ENCODE measurements around the gene ATP10A.

- TF ChIP-seq ZNF70 (CRISPR knock-in tag; IDR thresholded peaks at IDR 0.05), result no peak
- TF ChIP-seq ISL1 (CRISPR knock-in tag; IDR thresholded peaks at IDR 0.05), result no peak
- TF ChIP-seq CREB5 (CRISPR knock-in tag; IDR thresholded peaks at IDR 0.05; ENCODE audit: low read depth), result no peak
- TF ChIP-seq ZFP3 (CRISPR knock-in tag; IDR thresholded peaks at IDR 0.05), result no peak
- no peak for TF ChIP-seq CSDC2 (CRISPR knock-in tag; IDR thresholded peaks at IDR 0.05)
- no peak for TF ChIP-seq ESRRG (CRISPR knock-in tag; IDR thresholded peaks at IDR 0.05)
- no peak for TF ChIP-seq PATZ1 (CRISPR knock-in tag; IDR thresholded peaks at IDR 0.05; ENCODE audit: borderline replicate concordance)
- no peak for TF ChIP-seq ZFP30 (CRISPR knock-in tag; IDR thresholded peaks at IDR 0.05)
- TF ChIP-seq ZNF8 (CRISPR knock-in tag; IDR thresholded peaks at IDR 0.05), result no peak
Observed at GRCh38 chr15:25783607-25784540, 79.3 kb downstream of the ATP10A start.
